K562 (cell line): ENCODE results near the gene LAPTM5. TPM values are rescaled to one million over a fixed set of nuclear protein-coding genes. Genes with fewer than 3 reads are reported as not detected.

Source experiments
- ATAC-seq: fragments of 200-7000 bp; cut with Tn5 transposase; 3 replicates; pipeline ENCODE4 v1.9.1; 2020; ENCODE audit warnings: moderate library complexity
- BruUV-seq: library from RNA; stranded (reverse); fragments of 400-500 nt; replicated peaks from 2 replicates; lab custom pipeline; 2021; lab: Mats Ljungman, UMichigan
- CTCF ChIA-PET: fragments of 300-600 bp; formaldehyde crosslinking; extraction: SDS; loops from one replicate; lab custom pipeline; 2021; ENCODE audit warnings: low intra/inter-chr PET ratio; lab: Yijun Ruan, JAX
- POLR2A ChIA-PET: fragments of 300-600, 350-650 bp; sonication (Branson Sonifier 250); formaldehyde crosslinking; extraction: SDS; loops from one replicate; lab custom pipeline; 2021; ENCODE audit warnings: antibody characterized with exemption, inconsistent platforms; lab: Yijun Ruan, JAX
- DNase-seq, 4 experiments: peaks; one replicate each; pipeline versions ENCODE4 v3.0.0 to v3.0.0-alpha.2; 2011 to 2018; ENCODE audit warnings: low spot score in 3 of 4, mixed read lengths in 3 of 4; ENCODE audit errors: extremely low read depth in 1 of 4
- FAIRE-seq: peaks from 2 replicates; lab custom pipeline; 2011; peaks lifted over from hg19 to GRCh38; lab: Jason Lieb, UNC
- H2AFZ ChIP-seq: 2 replicates; pipeline ENCODE4 v1.6.0; 2011; ENCODE audit warnings: low read depth, low read length, control low read depth, inconsistent platforms
- H3K27ac ChIP-seq: fragments of 200-600 bp; 3 replicates; pipeline ENCODE4 v1.8.0; 2011; ENCODE audit warnings: low read depth, mild to moderate bottlenecking, control low read depth, inconsistent platforms, low read length, moderate library complexity, mixed read lengths; ENCODE audit errors: extremely low read depth
- H3K27me3 ChIP-seq, 2 experiments: fragments of 300-600 bp in 1 of 2; 2 replicates in 1 of 2; 3 replicates in 1 of 2; pipeline versions ENCODE4 v1.6.0 to v1.8.0; 2011; ENCODE audit warnings: inconsistent platforms in 2 of 2, low read length in 2 of 2, mild to moderate bottlenecking in 1 of 2, mixed read lengths in 1 of 2, moderate library complexity in 1 of 2; ENCODE audit not compliant: control insufficient read depth in 2 of 2, insufficient read depth in 2 of 2
- H3K36me3 ChIP-seq: fragments of 300-600 bp; 3 replicates; pipeline ENCODE4 v1.8.0; 2011; ENCODE audit warnings: mild to moderate bottlenecking, low read length, inconsistent platforms; ENCODE audit not compliant: control insufficient read depth, insufficient read depth
- H3K4me1 ChIP-seq, 2 experiments: fragments of 200-600 bp in 1 of 2; replicated peaks in 1 of 2; 2 replicates in 1 of 2; 3 replicates in 1 of 2; pipeline versions ENCODE4 v1.5.1 to v1.8.0; 2011; ENCODE audit warnings: inconsistent platforms in 2 of 2, low read length in 2 of 2, mild to moderate bottlenecking in 1 of 2, mixed read lengths in 1 of 2, moderate library complexity in 1 of 2; ENCODE audit not compliant: control insufficient read depth in 2 of 2, insufficient read depth in 2 of 2
- H3K4me2 ChIP-seq: 2 replicates; pipeline ENCODE4 v1.6.1; 2011; ENCODE audit warnings: low read length, control low read depth, inconsistent platforms, mixed read lengths; ENCODE audit not compliant: insufficient read depth
- H3K4me3 ChIP-seq: fragments of 200-600 bp; sonication (generic), shearing (Covaris generic); 2 replicates; pipeline ENCODE4 v1.5.1; 2016; ENCODE audit warnings: control low read depth, inconsistent platforms
- H3K79me2 ChIP-seq: fragments of 200-600 bp; 3 replicates; pipeline ENCODE4 v1.8.0; 2011; ENCODE audit warnings: low read length, inconsistent platforms; ENCODE audit not compliant: control insufficient read depth, insufficient read depth
- H3K9ac ChIP-seq, 2 experiments: 2 replicates each; pipeline versions ENCODE4 v1.6.0 to v1.6.1; 2011; ENCODE audit warnings: low read depth in 2 of 2, low read length in 2 of 2, control low read depth in 1 of 2, inconsistent platforms in 1 of 2, mild to moderate bottlenecking in 1 of 2, mixed read lengths in 1 of 2; ENCODE audit not compliant: insufficient read depth in 1 of 2
- H3K9me1 ChIP-seq: one replicate; pipeline ENCODE4 v1.6.0; 2011; ENCODE audit warnings: inconsistent platforms, mild to moderate bottlenecking, low read length, moderate library complexity; ENCODE audit not compliant: control insufficient read depth, insufficient read depth
- H3K9me3 ChIP-seq: replicated peaks from 2 replicates; pipeline ENCODE4 v1.5.1; 2011; ENCODE audit warnings: low read depth, low read length, inconsistent platforms; ENCODE audit not compliant: control insufficient read depth, insufficient read depth
- H4K20me1 ChIP-seq: replicated peaks from 2 replicates; pipeline ENCODE4 v1.6.1; 2011; ENCODE audit warnings: low read length, inconsistent platforms, mixed read lengths; ENCODE audit not compliant: control insufficient read depth, insufficient read depth
- ADNP ChIP-seq: fragments of 200-800 bp; sonication (Bioruptor generic); IDR thresholded peaks from 2 replicates; pipeline ENCODE4 v1.6.1; 2016; ENCODE audit warnings: missing genetic modification characterization, missing compliant biosample characterization
- BCOR ChIP-seq: fragments of 450-650 bp; IDR thresholded peaks from 2 replicates; pipeline ENCODE4 v1.6.1; 2016
- E2F5 ChIP-seq: sonication (generic); formaldehyde crosslinking; IDR thresholded peaks from 2 replicates; pipeline ENCODE4 v1.8.0; 2022; ENCODE audit warnings: mild to moderate bottlenecking, missing genetic modification reagents
- FOXM1 ChIP-seq, 2 experiments: fragments of 450-650 bp in 1 of 2; sonication (generic) in 1 of 2; formaldehyde crosslinking in 1 of 2; IDR thresholded peaks; 2 replicates each; pipeline versions ENCODE4 v1.6.1 to v1.9.0; 2017 to 2022; ENCODE audit warnings: low read depth in 2 of 2, mild to moderate bottlenecking in 2 of 2, missing genetic modification reagents in 1 of 2, moderate library complexity in 1 of 2
- JUN ChIP-seq, 2 experiments: sonication (generic) in 1 of 2; formaldehyde crosslinking in 1 of 2; IDR thresholded peaks; 2 replicates each; pipeline versions ENCODE4 v1.6.1 to v1.8.0; 2012 to 2022; ENCODE audit warnings: borderline replicate concordance in 2 of 2, mild to moderate bottlenecking in 2 of 2, improper control_type of control experiment in 1 of 2, low read depth in 1 of 2, low read length in 1 of 2, missing genetic modification reagents in 1 of 2
- KDM1A ChIP-seq, 2 experiments: fragments of 450-650 bp; IDR thresholded peaks; 2 replicates each; pipeline ENCODE4 v1.6.1; 2016; ENCODE audit warnings: mild to moderate bottlenecking in 2 of 2
- NR0B1 ChIP-seq: fragments of 450-650 bp; IDR thresholded peaks from one replicate; pipeline ENCODE4 v1.6.1; 2018; ENCODE audit warnings: mild to moderate bottlenecking, moderate library complexity; ENCODE audit not compliant: partially characterized antibody
- RBM25 ChIP-seq: fragments of 200-400 bp; formaldehyde crosslinking; IDR thresholded peaks from 2 replicates; pipeline ENCODE4 v1.6.1; 2018; ENCODE audit warnings: low read length, low read depth, moderate library complexity; ENCODE audit not compliant: severe bottlenecking
- SMARCA5 ChIP-seq: fragments of 450-650 bp; IDR thresholded peaks from 2 replicates; pipeline ENCODE4 v1.6.1; 2016
- TBP ChIP-seq: optimal IDR thresholded peaks from 2 replicates; pipeline ENCODE3; 2011; ENCODE audit warnings: low read depth, low read length, improper control_type of control experiment
- ZBTB33 ChIP-seq: sonication (generic); formaldehyde crosslinking; IDR thresholded peaks from 2 replicates; pipeline ENCODE4 v1.8.1; 2023; ENCODE audit warnings: mild to moderate bottlenecking, missing genetic modification reagents
- ZKSCAN8 ChIP-seq: fragments of 200-800 bp; sonication (Bioruptor generic); IDR thresholded peaks from 2 replicates; pipeline ENCODE4 v1.6.1; 2016; ENCODE audit warnings: missing genetic modification characterization, missing compliant biosample characterization
- ZNF23 ChIP-seq: fragments of 250-450 bp; sonication (Bioruptor Pico); IDR thresholded peaks from 2 replicates; pipeline ENCODE4 v1.4.0; 2020; ENCODE audit warnings: mild to moderate bottlenecking
- ZNF436 ChIP-seq: fragments of 250-450, 450-650 bp; sonication (Bioruptor Pico); formaldehyde crosslinking; IDR thresholded peaks from 2 replicates; pipeline ENCODE4 v1.7.0; 2020; ENCODE audit warnings: mild to moderate bottlenecking
- ZNF444 ChIP-seq: fragments of 250-450 bp; sonication (Bioruptor Pico); IDR thresholded peaks from 2 replicates; pipeline ENCODE4 v1.4.0; 2020; ENCODE audit warnings: mild to moderate bottlenecking, moderate library complexity
- ZNF511 ChIP-seq: sonication (generic); formaldehyde crosslinking; IDR thresholded peaks from 2 replicates; pipeline ENCODE4 v1.8.0; 2022; ENCODE audit warnings: mild to moderate bottlenecking, missing genetic modification reagents
- WGBS: fragments of 100-300 bp; shearing (Covaris generic); methylation state at CpG from one replicate; pipeline ENCODE4 v1.1.6; 2016; ENCODE audit warnings: low coverage, mixed read lengths; ENCODE audit not compliant: insufficient coverage; ENCODE audit errors: missing lambda C conversion rate; 5-methylcytosine and 5-hydroxymethylcytosine counted together
- in situ Hi-C: fragments of 300-500 bp; cut with MboI; formaldehyde crosslinking; loops from 4 replicates; pipeline ENCODE4 v1.15.0; 2018; ENCODE audit warnings: inconsistent platforms, mixed read lengths
- intact Hi-C: fragments of 100-400 bp; cut with micrococcal nuclease; formaldehyde crosslinking; loops from 2 replicates; pipeline ENCODE4 v1.14.2; 2022
- polyA plus RNA-seq, 8 experiments: library from polyadenylated mRNA; depleted of rRNA in 4 of 8; stranded (reverse) in 5 of 8; unstranded in 3 of 8; fragments of >200 nt; fragmentation: Nextera tagmentation in 2 of 8; fragmentation: Illumina TruSeq in 1 of 8; extraction: Ambion mirVana in 2 of 8; extraction: Trizol in 1 of 8; gene quantifications; 2 replicates each; pipeline versions ENCODE4 v1.2.1 to v1.2.3, GENCODE V29; 2011 to 2014; ENCODE audit warnings: inconsistent platforms in 1 of 8, missing spikeins in 1 of 8
- total RNA-seq, 7 experiments: library from RNA; depleted of rRNA in 6 of 7; stranded (reverse); fragments of >200 nt in 6 of 7; fragmentation: Illumina TruSeq in 2 of 7; extraction: Trizol in 2 of 7; gene quantifications; 2 replicates each; pipeline versions ENCODE4 v1.2.1 to v1.2.3, GENCODE V29; 2011 to 2021; ENCODE audit warnings: low replicate concordance in 1 of 7

The LAPTM5 gene
- total and polyA plus RNA-seq, 9 of the 15 experiments (the other 6 are each of a cell fraction or from before 2014, with no cell fraction given) = 2.4 to 47.3 (median 20.3) TPM

- no peaks in the 10 kb centered on the region for H3K79me2 ChIP-seq
- TF ChIP-seq ADNP (peak; percentile 68; the same call in 1 of the 2 replicates), JUN (IDR thresholded peaks at IDR 0.05; ENCODE audit: borderline replicate concordance, low read depth, low read length) (no peak), JUN (CRISPR knock-in tag; IDR thresholded peaks at IDR 0.05; ENCODE audit: borderline replicate concordance) (no peak), BCOR (peak; percentile 76), E2F5 (CRISPR knock-in tag) (no peak), ZNF23 (CRISPR knock-in tag) (no peak), SMARCA5 (0 out of 2 replicates have a peak, but pooled peaks have one; percentile 25), ZKSCAN8 (CRISPR knock-in tag) (peak; percentile 88), TBP (peak; percentile 24), RBM25 (peak; percentile 82), NR0B1 (no peak), ZNF444 (CRISPR knock-in tag) (no peak), ZBTB33 (CRISPR knock-in tag) (peak; percentile 40; the same call in 1 of the 2 replicates), KDM1A (IDR thresholded peaks at IDR 0.05) (peak in 1 of 2 experiments; percentile 63; a peak in 2 of 4 replicates), ZNF511 (CRISPR knock-in tag) (0 out of 2 replicates have a peak, but pooled peaks have one; percentile 25), FOXM1 (IDR thresholded peaks at IDR 0.05; ENCODE audit: low read depth) (no peak), FOXM1 (CRISPR knock-in tag; IDR thresholded peaks at IDR 0.05; ENCODE audit: low read depth) (no peak), ZNF436 (no peak)
- TF ChIP-seq, all 486 proteins: peak for 9
- WGBS = 48% methylated on average over 23 of the region's 24 CpGs
- Histone ChIP-seq H3K4me2 (no peak overlapping the region), H3K9ac (peak overlapping the region in 1 of 2 experiments; percentile 19; a peak in 1 of 4 replicates), H3K9me1 (no peaks in the 10 kb centered on the region), H3K9me3 (no peaks in the 10 kb centered on the region), H3K4me3 (no peak overlapping the region), H2AFZ (no peak overlapping the region), H3K27me3 (no peaks in the 10 kb centered on the region; a peak in 1 of 5 replicates), H4K20me1 (no peaks in the 10 kb centered on the region), H3K36me3 (no peaks in the 10 kb centered on the region), H3K27ac (no peak overlapping the region), H3K4me1 (peaks cover 25 to 36% of the 10 kb centered on the region in 2 experiments)
- no TSS peak for BruUV-seq
- intact Hi-C loops = no loop called here
- POLR2A ChIA-PET = interaction anchor here (0.5 to 2.0 kb wide), 10 partner anchors 8 to 1563 kb away, joined by 3 to 7 read pairs (median 4); no protein-coding TSS in a partner anchor
- DNase-seq = no peak
- FAIRE-seq = no peak
- CTCF ChIA-PET = no interaction called here
- no peak for ATAC-seq
- in situ Hi-C loops = no loop called here
Observed at GRCh38 chr1:30806381-30807317, 49.1 kb upstream of the LAPTM5 start.
